ENCODE data around the gene KLF1. TPM values are rescaled to one million over a fixed set of nuclear protein-coding genes. Genes with fewer than 3 reads are reported as not detected.

KLF1 gene
- total RNA-seq, 4 donors from 2014 or later = not detected

DNA sequence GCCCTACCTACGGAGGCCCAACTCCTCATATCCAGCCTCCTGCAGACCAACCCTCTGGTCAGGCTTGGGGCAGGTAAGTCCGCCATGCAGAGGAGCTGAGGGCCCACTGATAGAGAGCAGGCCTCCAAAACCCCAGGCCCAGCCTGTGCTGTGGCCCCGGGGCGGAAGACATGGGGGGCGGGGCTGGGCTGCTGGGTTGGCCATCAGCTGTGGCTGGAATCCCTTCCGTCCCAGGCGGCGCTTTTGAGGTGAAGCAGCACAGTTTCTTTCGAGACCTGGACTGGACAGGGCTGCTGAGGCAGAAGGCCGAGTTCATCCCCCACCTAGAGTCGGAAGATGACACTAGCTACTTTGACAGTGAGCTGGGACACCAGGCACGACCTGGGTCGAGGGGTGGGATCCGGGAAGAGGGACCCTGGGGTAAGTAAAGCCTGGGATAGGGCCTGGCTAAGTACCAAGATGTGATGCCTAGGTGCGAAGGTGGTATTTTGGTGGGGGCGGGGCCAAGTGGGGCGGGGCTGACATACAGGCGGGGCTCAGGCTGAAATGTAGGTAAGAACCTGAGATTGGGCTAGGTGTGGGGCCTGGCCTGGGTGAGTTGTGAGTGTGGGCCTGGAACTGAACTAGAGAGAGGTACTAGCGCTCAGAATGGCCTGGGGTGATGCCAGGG is 21.1 kb downstream of the KLF1 start:
- Histone ChIP-seq H3K4me3 (no peak overlapping the region), H3K9me3 (no peaks in the 10 kb centered on the region), H3K4me1 (peaks cover 0 to 13% (median 5%) of the 10 kb centered on the region in 3 donors), H3K27ac (no peak overlapping the region), H3K27me3 (peaks cover 33% of the 10 kb centered on the region), H3K36me3 (no peaks in the 10 kb centered on the region)
- ATAC-seq = no peak
- WGBS, 2 donors (ENCODE audit: low coverage in 1 of 2) = 75 to 80% methylated on average over 1 to 7 of the region's 19 CpGs
- TF ChIP-seq, protein P1, sequence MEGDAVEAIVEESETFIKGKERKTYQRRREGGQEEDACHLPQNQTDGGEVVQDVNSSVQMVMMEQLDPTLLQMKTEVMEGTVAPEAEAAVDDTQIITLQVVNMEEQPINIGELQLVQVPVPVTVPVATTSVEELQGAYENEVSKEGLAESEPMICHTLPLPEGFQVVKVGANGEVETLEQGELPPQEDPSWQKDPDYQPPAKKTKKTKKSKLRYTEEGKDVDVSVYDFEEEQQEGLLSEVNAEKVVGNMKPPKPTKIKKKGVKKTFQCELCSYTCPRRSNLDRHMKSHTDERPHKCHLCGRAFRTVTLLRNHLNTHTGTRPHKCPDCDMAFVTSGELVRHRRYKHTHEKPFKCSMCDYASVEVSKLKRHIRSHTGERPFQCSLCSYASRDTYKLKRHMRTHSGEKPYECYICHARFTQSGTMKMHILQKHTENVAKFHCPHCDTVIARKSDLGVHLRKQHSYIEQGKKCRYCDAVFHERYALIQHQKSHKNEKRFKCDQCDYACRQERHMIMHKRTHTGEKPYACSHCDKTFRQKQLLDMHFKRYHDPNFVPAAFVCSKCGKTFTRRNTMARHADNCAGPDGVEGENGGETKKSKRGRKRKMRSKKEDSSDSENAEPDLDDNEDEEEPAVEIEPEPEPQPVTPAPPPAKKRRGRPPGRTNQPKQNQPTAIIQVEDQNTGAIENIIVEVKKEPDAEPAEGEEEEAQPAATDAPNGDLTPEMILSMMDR (IDR thresholded peaks at IDR 0.05) = no peak
- TF ChIP-seq EP300 (IDR thresholded peaks at IDR 0.05) (no peak), POLR2AphosphoS5 (IDR thresholded peaks at IDR 0.05) (no peak)

DNA sequence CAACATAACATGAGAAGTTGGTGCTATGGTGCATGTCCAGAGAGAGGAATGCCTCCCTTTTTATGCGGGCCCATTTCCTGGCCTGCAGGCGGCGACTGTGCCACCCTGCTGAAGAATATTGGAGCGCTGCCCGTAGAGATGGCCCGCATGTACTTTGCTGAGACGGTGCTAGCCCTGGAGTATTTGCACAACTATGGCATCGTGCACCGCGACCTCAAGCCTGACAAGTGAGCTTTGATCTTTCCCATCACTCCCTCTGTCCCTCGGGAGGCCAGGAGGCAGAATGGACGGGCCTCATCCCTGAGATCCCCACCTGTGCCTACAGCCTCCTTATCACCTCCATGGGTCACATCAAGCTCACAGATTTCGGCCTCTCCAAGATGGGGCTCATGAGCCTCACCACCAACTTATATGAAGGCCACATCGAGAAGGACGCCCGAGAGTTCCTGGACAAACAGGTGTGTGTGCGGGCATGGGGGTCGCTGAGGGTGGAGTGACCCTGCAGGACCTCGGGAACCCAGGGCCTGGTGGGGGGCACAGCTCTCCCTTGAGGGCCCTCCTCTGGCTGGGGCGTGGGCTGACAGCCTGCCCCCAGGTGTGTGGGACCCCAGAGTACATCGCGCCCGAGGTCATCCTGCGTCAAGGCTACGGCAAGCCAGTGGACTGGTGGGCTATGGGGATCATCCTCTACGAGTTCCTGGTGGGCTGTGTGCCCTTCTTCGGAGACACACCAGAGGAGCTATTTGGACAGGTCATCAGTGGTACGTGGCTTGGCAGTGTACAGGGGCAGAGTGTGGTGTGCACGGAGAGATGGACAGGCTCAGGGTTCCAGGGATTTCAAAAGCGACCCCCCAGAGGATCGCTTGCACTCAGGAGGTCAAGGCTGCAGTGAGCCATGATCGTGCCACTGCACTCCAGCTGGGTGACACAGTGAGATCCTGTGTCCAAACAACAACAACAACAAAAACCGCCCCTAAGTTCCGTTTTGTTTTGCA is 22.0 kb downstream of the KLF1 start:
- ATAC-seq = no peak
- H3K27me3 ChIP-seq = peaks cover 33% of the 10 kb centered on the region

DNA sequence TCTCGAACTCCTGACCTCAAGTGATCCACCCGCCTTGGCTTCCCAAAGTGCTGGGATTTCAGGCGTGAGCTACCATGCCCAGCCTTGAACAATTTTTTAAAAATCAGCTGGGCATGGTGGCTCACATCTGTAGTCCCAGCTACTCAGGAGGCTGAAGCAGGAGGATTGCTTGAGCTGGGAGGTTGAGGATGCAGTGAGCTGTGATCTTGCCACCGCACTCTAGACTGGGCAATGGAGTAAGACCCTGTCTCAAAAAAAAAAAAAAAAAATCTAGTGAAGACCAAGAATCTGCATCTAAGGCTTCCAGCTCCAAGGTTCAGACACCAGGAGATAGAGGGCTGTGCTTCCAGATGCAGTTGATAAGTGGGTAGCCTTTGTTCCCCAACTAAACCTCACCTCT is 22.9 kb downstream of the KLF1 start:
- WGBS, 2 donors (ENCODE audit: low coverage in 1 of 2) = 60 to 85% methylated on average over 1 to 3 of the region's 4 CpGs
- no peaks in the 10 kb centered on the region for H3K9me3 ChIP-seq
- H3K27ac ChIP-seq = no peak overlapping the region
- ATAC-seq = no peak
- H3K4me1 ChIP-seq = peaks cover 0 to 13% (median 5%) of the 10 kb centered on the region in 3 donors
- H3K27me3 ChIP-seq = peaks cover 31% of the 10 kb centered on the region
- no peaks in the 10 kb centered on the region for H3K36me3 ChIP-seq
- H3K4me3 ChIP-seq = no peak overlapping the region
- TF ChIP-seq EP300 (IDR thresholded peaks at IDR 0.05) (no peak), POLR2AphosphoS5 (IDR thresholded peaks at IDR 0.05) (no peak)

More for the DNA sequence above, 22.0 kb downstream of the KLF1 start:
- Histone ChIP-seq H3K9me3 (no peaks in the 10 kb centered on the region), H3K4me1 (peaks cover 0 to 13% (median 5%) of the 10 kb centered on the region in 3 donors), H3K27ac (no peak overlapping the region), H3K36me3 (no peaks in the 10 kb centered on the region), H3K4me3 (no peak overlapping the region)
- TF ChIP-seq EP300 (IDR thresholded peaks at IDR 0.05) (no peak), POLR2A (IDR thresholded peaks at IDR 0.05) (no peak), POLR2AphosphoS5 (IDR thresholded peaks at IDR 0.05) (no peak)
- TF ChIP-seq, protein P1 (IDR thresholded peaks at IDR 0.05) = no peak
- 91% methylated on average over 4 of the region's 34 CpGs; no CpG with 5 or more reads in 1 of the 2 donors for WGBS, 2 donors (ENCODE audit: low coverage in 1 of 2)

DNA sequence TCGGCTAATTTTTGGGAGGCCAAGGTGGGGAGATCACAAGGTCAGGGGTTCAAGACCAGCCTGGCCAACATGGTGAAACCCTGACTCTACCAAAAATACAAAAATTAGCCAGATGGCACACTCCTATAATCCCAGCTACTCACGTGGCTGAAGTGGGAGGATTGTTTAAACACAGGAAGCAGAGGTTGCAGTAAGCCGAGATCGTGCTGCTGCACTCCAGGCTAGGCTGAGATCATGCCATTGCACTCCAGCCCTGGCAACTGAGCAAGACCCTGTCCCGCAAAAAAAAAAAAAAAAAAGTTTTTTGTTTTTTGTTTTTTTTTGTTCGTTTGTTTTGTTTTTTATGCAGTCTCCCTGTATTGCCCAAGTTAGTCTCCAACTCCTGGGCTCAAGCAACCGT is 27.5 kb downstream of the KLF1 start:
- H3K9me3 ChIP-seq = peaks cover 0 to 8% (median 0%) of the 10 kb centered on the region in 3 donors
- H3K4me1 ChIP-seq = no peaks in the 10 kb centered on the region
- H3K27ac ChIP-seq = no peak overlapping the region
- WGBS, 2 donors (ENCODE audit: low coverage in 1 of 2) = 43 to 53% methylated on average over 6 of the region's 7 CpGs
- H3K27me3 ChIP-seq = no peaks in the 10 kb centered on the region
- H3K4me3 ChIP-seq = no peak overlapping the region
- ATAC-seq = no peak
- TF ChIP-seq EP300 (IDR thresholded peaks at IDR 0.05) (no peak), POLR2A (IDR thresholded peaks at IDR 0.05) (no peak)
- H3K36me3 ChIP-seq = no peaks in the 10 kb centered on the region

DNA sequence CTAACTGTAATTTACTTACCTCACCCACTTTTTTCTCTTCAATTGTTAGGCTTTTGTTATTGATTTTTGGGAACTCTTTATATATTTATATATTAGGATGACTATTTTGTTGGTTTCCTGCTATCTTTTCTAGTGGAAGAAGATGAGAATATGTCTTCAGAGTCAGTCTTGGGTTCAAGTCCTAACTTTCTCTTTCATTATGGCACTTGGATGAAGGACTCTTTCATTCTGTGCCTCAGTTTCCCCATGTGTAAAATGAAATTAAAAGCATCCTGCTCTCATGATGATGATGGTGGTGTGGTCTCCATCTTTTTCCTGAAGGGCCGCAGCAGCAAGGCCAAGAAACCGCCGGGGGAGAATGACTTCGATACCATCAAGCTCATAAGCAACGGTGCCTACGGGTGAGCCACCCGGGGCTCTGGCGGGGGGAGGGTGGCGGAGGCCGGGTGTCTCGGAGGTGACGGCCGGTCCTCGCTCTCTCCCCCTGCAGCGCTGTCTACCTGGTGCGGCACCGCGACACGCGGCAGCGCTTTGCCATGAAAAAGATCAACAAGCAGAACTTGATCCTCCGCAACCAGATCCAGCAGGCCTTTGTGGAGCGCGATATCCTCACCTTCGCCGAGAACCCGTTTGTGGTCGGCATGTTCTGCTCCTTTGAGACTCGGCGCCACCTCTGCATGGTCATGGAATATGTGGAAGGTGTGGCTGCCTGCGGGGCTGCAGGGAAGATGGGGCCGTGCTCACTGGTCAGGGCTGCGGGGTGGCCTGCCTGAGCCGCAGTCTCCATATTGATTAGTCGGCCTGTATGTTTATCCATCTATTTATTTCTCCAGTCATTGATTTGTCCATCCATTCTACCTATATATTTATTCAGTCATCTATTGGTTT is 28.7 kb downstream of the KLF1 start:
- no peaks in the 10 kb centered on the region for H3K36me3 ChIP-seq
- H3K9me3 ChIP-seq = peaks cover 0 to 8% (median 0%) of the 10 kb centered on the region in 3 donors
- H3K4me1 ChIP-seq = no peaks in the 10 kb centered on the region
- H3K27me3 ChIP-seq = no peaks in the 10 kb centered on the region
- H3K27ac ChIP-seq = no peak overlapping the region
- 87 to 88% methylated on average over 8 to 19 of the region's 35 CpGs for WGBS, 2 donors (ENCODE audit: low coverage in 1 of 2)
- no peak for ATAC-seq
- TF ChIP-seq POLR2AphosphoS5 (IDR thresholded peaks at IDR 0.05) (no peak), EP300 (IDR thresholded peaks at IDR 0.05) (no peak), POLR2A (IDR thresholded peaks at IDR 0.05) (no peak)
- TF ChIP-seq, protein P1 (IDR thresholded peaks at IDR 0.05) = no peak
- no peak overlapping the region for H3K4me3 ChIP-seq

All from gastroesophageal sphincter (tissue), 4 donors.